H1 (cell line): ENCODE measurements around the gene RAB40C. TPM values are rescaled to one million over a fixed set of nuclear protein-coding genes. Genes with fewer than 3 reads are reported as not detected.

ENCODE experiments used
- CTCF ChIA-PET: fragments of 300-600 bp; sonication (Branson Sonifier 250); formaldehyde crosslinking; loops from one replicate; lab custom pipeline; 2021; ENCODE audit not compliant: partially characterized antibody; lab: Charles Lee
- POLR2A ChIA-PET: fragments of 300-600 bp; sonication (Branson Sonifier 250); formaldehyde crosslinking; loops from one replicate; lab custom pipeline; 2021; ENCODE audit warnings: inconsistent platforms; ENCODE audit not compliant: partially characterized antibody; lab: Charles Lee
- DNase-seq, 2 experiments: peaks; one replicate each; pipeline versions ENCODE4 v3.0.0 to v3.0.0-alpha.2; 2010 to 2022; ENCODE audit warnings: low spot score in 2 of 2, low read depth in 1 of 2, mixed read lengths in 1 of 2
- FAIRE-seq: peaks from 2 replicates; lab custom pipeline; 2011; peaks lifted over from hg19 to GRCh38; lab: Jason Lieb, UNC
- H2AFZ ChIP-seq: 2 replicates; pipeline ENCODE4 v1.8.1; 2012; ENCODE audit warnings: low read length, inconsistent platforms
- H2AK5ac ChIP-seq: 2 replicates; pipeline ENCODE4 v1.6.1; 2013; ENCODE audit warnings: low read depth, low read length
- H2BK120ac ChIP-seq: replicated peaks from 2 replicates; pipeline ENCODE3; 2013; ENCODE audit warnings: low read depth, low read length, inconsistent platforms
- H2BK12ac ChIP-seq: 2 replicates; pipeline ENCODE4 v1.6.1; 2013; ENCODE audit warnings: low read depth, low read length
- H2BK15ac ChIP-seq: 2 replicates; pipeline ENCODE4 v1.6.1; 2013; ENCODE audit warnings: low read length
- H2BK20ac ChIP-seq: 2 replicates; pipeline ENCODE4 v1.6.1; 2013; ENCODE audit warnings: low read length
- H2BK5ac ChIP-seq: 2 replicates; pipeline ENCODE4 v1.6.1; 2013; ENCODE audit warnings: low read depth, low read length
- H3K14ac ChIP-seq: 2 replicates; pipeline ENCODE4 v1.6.1; 2013; ENCODE audit warnings: inconsistent platforms; ENCODE audit not compliant: insufficient read length
- H3K18ac ChIP-seq: 2 replicates; pipeline ENCODE4 v1.6.1; 2013; ENCODE audit warnings: low read length; ENCODE audit errors: extremely low read depth
- H3K23ac ChIP-seq: 2 replicates; pipeline ENCODE4 v1.6.1; 2013; ENCODE audit warnings: inconsistent platforms; ENCODE audit not compliant: insufficient read length
- H3K23me2 ChIP-seq: 2 replicates; pipeline ENCODE4 v1.6.1; 2013; ENCODE audit warnings: low read depth, low read length
- H3K27ac ChIP-seq: 2 replicates; pipeline ENCODE4 v1.6.1; 2011; ENCODE audit warnings: low read depth, low read length, inconsistent platforms
- H3K27me3 ChIP-seq, 4 experiments: replicated peaks in 1 of 4; 1 replicate in 1 of 4; 2 replicates in 3 of 4; pipeline versions ENCODE4 v1.6.1 to v1.8.1; 2011 to 2013; ENCODE audit warnings: low read length in 3 of 4, mild to moderate bottlenecking in 3 of 4, inconsistent platforms in 2 of 4, mixed read lengths in 2 of 4, moderate library complexity in 1 of 4; ENCODE audit not compliant: control insufficient read depth in 3 of 4, insufficient read depth in 3 of 4; ENCODE audit errors: extremely low read depth in 1 of 4
- H3K36me3 ChIP-seq, 4 experiments: 2 replicates each; pipeline versions ENCODE4 v1.6.1 to v1.8.1; 2011 to 2013; ENCODE audit warnings: mild to moderate bottlenecking in 4 of 4, low read length in 3 of 4, moderate library complexity in 2 of 4, control low read depth in 1 of 4, inconsistent platforms in 1 of 4; ENCODE audit not compliant: insufficient read depth in 4 of 4, control insufficient read depth in 2 of 4
- H3K4ac ChIP-seq: replicated peaks from 2 replicates; pipeline ENCODE3; 2013; ENCODE audit warnings: low read length, low read depth, mixed read lengths, inconsistent platforms; ENCODE audit not compliant: insufficient read length
- H3K4me1 ChIP-seq, 4 experiments: replicated peaks in 1 of 4; 1 replicate in 1 of 4; 2 replicates in 3 of 4; pipeline versions ENCODE4 v1.6.1 to v1.8.1; 2011 to 2013; ENCODE audit warnings: low read length in 3 of 4, inconsistent platforms in 2 of 4, mixed read lengths in 1 of 4; ENCODE audit not compliant: insufficient read depth in 4 of 4, control insufficient read depth in 3 of 4
- H3K4me2 ChIP-seq, 2 experiments: 2 replicates each; pipeline versions ENCODE4 v1.6.1 to v1.8.1; 2011 to 2013; ENCODE audit warnings: low read depth in 2 of 2, low read length in 2 of 2, control low read depth in 1 of 2, inconsistent platforms in 1 of 2, mild to moderate bottlenecking in 1 of 2; ENCODE audit not compliant: insufficient read depth in 1 of 2
- H3K4me3 ChIP-seq, 4 experiments: fragments of 200-600, 300-600 bp in 1 of 4; sonication (generic), shearing (Covaris generic), sonication (Bioruptor Twin) in 1 of 4; 2 replicates each; pipeline versions ENCODE4 v1.5.1 to v1.8.1; 2011 to 2016; ENCODE audit warnings: low read length in 4 of 4, low read depth in 3 of 4, control low read depth in 2 of 4, inconsistent platforms in 2 of 4, mild to moderate bottlenecking in 2 of 4, mixed read lengths in 1 of 4, moderate library complexity in 1 of 4; ENCODE audit not compliant: insufficient read depth in 2 of 4; ENCODE audit errors: extremely low read depth in 1 of 4
- H3K56ac ChIP-seq: replicated peaks from 2 replicates; pipeline ENCODE3; 2013; ENCODE audit warnings: low read depth, mild to moderate bottlenecking, mixed read lengths, low read length, inconsistent platforms; ENCODE audit not compliant: insufficient read length
- H3K79me1 ChIP-seq: 2 replicates; pipeline ENCODE4 v1.6.1; 2013; ENCODE audit warnings: low read depth, low read length, control low read depth
- H3K79me2 ChIP-seq, 2 experiments: 2 replicates each; pipeline versions ENCODE4 v1.6.1 to v1.8.1; 2012 to 2013; ENCODE audit warnings: low read length in 2 of 2, mild to moderate bottlenecking in 2 of 2, inconsistent platforms in 1 of 2; ENCODE audit not compliant: insufficient read depth in 2 of 2, control insufficient read depth in 1 of 2
- H3K9ac ChIP-seq, 4 experiments: replicated peaks in 1 of 4; 1 replicate in 1 of 4; 2 replicates in 3 of 4; pipeline versions ENCODE4 v1.6.1 to v1.8.1; 2011 to 2013; ENCODE audit warnings: low read depth in 3 of 4, low read length in 3 of 4, control low read depth in 2 of 4, mild to moderate bottlenecking in 2 of 4, moderate library complexity in 2 of 4, inconsistent platforms in 1 of 4; ENCODE audit errors: extremely low read depth in 1 of 4
- H3K9me3 ChIP-seq, 2 experiments: 2 replicates each; pipeline versions ENCODE4 v1.6.1 to v1.8.1; 2012 to 2013; ENCODE audit warnings: mild to moderate bottlenecking in 2 of 2, moderate library complexity in 2 of 2, control low read depth in 1 of 2, inconsistent platforms in 1 of 2, low read depth in 1 of 2, low read length in 1 of 2, mixed read lengths in 1 of 2; ENCODE audit not compliant: insufficient read depth in 2 of 2
- H4K20me1 ChIP-seq, 2 experiments: replicated peaks in 1 of 2; 2 replicates each; pipeline versions ENCODE3 to v1.8.1; 2011 to 2013; ENCODE audit warnings: inconsistent platforms in 2 of 2, low read length in 2 of 2, mild to moderate bottlenecking in 1 of 2; ENCODE audit not compliant: insufficient read depth in 2 of 2, control insufficient read depth in 1 of 2
- H4K5ac ChIP-seq: 2 replicates; pipeline ENCODE4 v1.6.1; 2013; ENCODE audit warnings: low read length, low read depth, mixed read lengths, inconsistent platforms; ENCODE audit not compliant: insufficient read length
- H4K8ac ChIP-seq: 2 replicates; pipeline ENCODE4 v1.8.0; 2013; ENCODE audit warnings: mild to moderate bottlenecking, moderate library complexity, low read length, inconsistent platforms; ENCODE audit not compliant: insufficient read depth; ENCODE audit errors: extremely low read depth
- H4K91ac ChIP-seq: replicated peaks from 2 replicates; pipeline ENCODE3; 2013; ENCODE audit warnings: low read length, mixed read lengths, inconsistent platforms; ENCODE audit not compliant: insufficient read length
- CEBPB ChIP-seq: IDR thresholded peaks from 2 replicates; pipeline ENCODE4 v1.6.1; 2012; ENCODE audit warnings: low read depth, low read length
- KDM4A ChIP-seq: IDR thresholded peaks from one replicate; pipeline ENCODE4 v1.7.1; 2012; ENCODE audit warnings: low read depth, mild to moderate bottlenecking, moderate library complexity, low read length, inconsistent platforms; ENCODE audit not compliant: severe bottlenecking
- MAFK ChIP-seq: IDR thresholded peaks from 2 replicates; pipeline ENCODE4 v1.6.1; 2012; ENCODE audit warnings: low read depth, mild to moderate bottlenecking, improper control_type of control experiment, low read length
- SRF ChIP-seq: IDR thresholded peaks from 2 replicates; pipeline ENCODE4 v1.6.1; 2011; ENCODE audit warnings: mild to moderate bottlenecking, low read depth, low read length, moderate library complexity
- USF2 ChIP-seq: IDR thresholded peaks from 2 replicates; pipeline ENCODE4 v1.6.1; 2011; ENCODE audit warnings: low read length, improper control_type of control experiment
- WGBS, 2 experiments: shearing (Covaris generic) in 1 of 2; methylation state at CpG; one replicate each; pipeline versions ENCODE4 v1.1.6 to v1.1.7; 2013 to 2015; ENCODE audit warnings: low lambda C conversion rate in 2 of 2, mixed read lengths in 2 of 2, inconsistent platforms in 1 of 2, low coverage in 1 of 2, missing lambda C conversion rate in 1 of 2; ENCODE audit not compliant: insufficient replicate concordance in 2 of 2, insufficient coverage in 1 of 2, insufficient read length in 1 of 2; ENCODE audit errors: extremely low coverage in 1 of 2, missing lambda C conversion rate in 1 of 2; 5-methylcytosine and 5-hydroxymethylcytosine counted together
- polyA plus RNA-seq, 7 experiments: library from polyadenylated mRNA; depleted of rRNA in 3 of 7; stranded (reverse) in 5 of 7; unstranded in 2 of 7; fragments of >200 nt in 5 of 7; fragments of 200-250 nt in 2 of 7; gene quantifications; 1 replicate in 5 of 7; 2 replicates in 1 of 7; 4 replicates in 1 of 7; pipeline versions ENCODE4 v1.2.1 to v1.2.3, GENCODE V29; 2011 to 2013; ENCODE audit warnings: missing spikeins in 2 of 7, mixed read lengths in 2 of 7
- total RNA-seq: library from RNA; stranded (reverse); fragmentation: NEBNext Ultra II Directional; extraction: Animal tissue kit (Norgen Biotek cat#: 25700); gene quantifications from 2 replicates; pipeline ENCODE4 v1.2.1, GENCODE V29; 2021

RAB40C gene
- total and polyA plus RNA-seq, 2 of the 8 experiments (the other 6 are each of a cell fraction or from before 2014, with no cell fraction given): 13.9 to 15.6 TPM

- H4K8ac ChIP-seq: no peak overlapping the region
- H3K79me1 ChIP-seq: no peaks in the 10 kb centered on the region
- no peaks in the 10 kb centered on the region for H3K9me3 ChIP-seq
- ChIA-PET POLR2A (interaction anchor here (0.6 to 17.4 kb wide), 5 partner anchors 14 to 183 kb away, joined by 3 to 214 read pairs (median 5); partner anchors contain the start of genes ANTKMT, JMJD8, MCRIP2 and RHBDL1), CTCF (interaction anchor here (0.8 to 11.3 kb wide), 11 partner anchors 12 to 128 kb away, joined by 3 to 104 read pairs (median 4); partner anchors contain the start of gene WDR90)
- no peak overlapping the region for H4K5ac ChIP-seq
- H2BK120ac ChIP-seq: no peak overlapping the region
- H2AFZ ChIP-seq: no peak overlapping the region
- no peak overlapping the region for H3K56ac ChIP-seq
- H2BK5ac ChIP-seq: no peak overlapping the region
- H3K18ac ChIP-seq: no peak overlapping the region
- H3K4me1 ChIP-seq: peaks cover 0 to 11% (median 3%) of the 10 kb centered on the region in 4 experiments; a peak in 4 of 7 replicates
- TF ChIP-seq KDM4A: no peak
- TF ChIP-seq SRF: no peak
- TF ChIP-seq MAFK: no peak
- no peak for TF ChIP-seq CEBPB
- no peak for TF ChIP-seq USF2
- H3K79me2 ChIP-seq: no peaks in the 10 kb centered on the region
- no peak overlapping the region for H3K27ac ChIP-seq
- no peak overlapping the region for H3K4me3 ChIP-seq
- no peak overlapping the region for H3K4me2 ChIP-seq
- H3K23ac ChIP-seq: no peak overlapping the region
- no peak overlapping the region; the same call in 1 of the 2 replicates for H2BK15ac ChIP-seq
- H3K9ac ChIP-seq: no peak overlapping the region
- no peak for DNase-seq
- H2BK20ac ChIP-seq: no peak overlapping the region
- peaks cover 0 to 10% (median 1%) of the 10 kb centered on the region in 4 experiments; a peak in 3 of 8 replicates for H3K36me3 ChIP-seq
- no peak for FAIRE-seq
- H3K14ac ChIP-seq: no peak overlapping the region
- H2AK5ac ChIP-seq: no peak overlapping the region
- WGBS, 2 experiments: 93% methylated on average over 19 of the region's 21 CpGs; no CpG with 5 or more reads in 1 of the 2 experiments
- peaks cover 0 to 3% of the 10 kb centered on the region in 2 experiments for H4K20me1 ChIP-seq
- H3K23me2 ChIP-seq: no peaks in the 10 kb centered on the region
- no peak overlapping the region for H4K91ac ChIP-seq
- H2BK12ac ChIP-seq: no peak overlapping the region
- H3K4ac ChIP-seq: no peak overlapping the region
- H3K27me3 ChIP-seq: no peaks in the 10 kb centered on the region
Observed at GRCh38 chr16:662597-662996, 72.7 kb downstream of the RAB40C start.
